H9 (cell line): ENCODE data around the gene NOX5. TPM values are rescaled to one million over a fixed set of nuclear protein-coding genes. Genes with fewer than 3 reads are reported as not detected.

ENCODE experiments used
- DNase-seq: peaks from one replicate; pipeline ENCODE4 v3.0.0-alpha.2; 2017
- H2AFZ ChIP-seq: one replicate; pipeline ENCODE4 v1.6.1; 2013; ENCODE audit warnings: mild to moderate bottlenecking, low read length, control low read depth, moderate library complexity
- H2AK5ac ChIP-seq: 2 replicates; pipeline ENCODE4 v1.6.1; 2013; ENCODE audit warnings: low read length, control low read depth, mixed read lengths; ENCODE audit not compliant: insufficient read length
- H2BK120ac ChIP-seq: one replicate; pipeline ENCODE4 v1.6.1; 2013; ENCODE audit warnings: low read depth, mild to moderate bottlenecking, low read length, control low read depth, inconsistent platforms; ENCODE audit not compliant: poor library complexity, severe bottlenecking
- H2BK12ac ChIP-seq: 2 replicates; pipeline ENCODE4 v1.6.1; 2013; ENCODE audit warnings: low read length, control low read depth, mixed read lengths, low read depth; ENCODE audit not compliant: insufficient read length
- H2BK15ac ChIP-seq: 2 replicates; pipeline ENCODE4 v1.6.1; 2013; ENCODE audit warnings: low read depth, low read length, control low read depth
- H2BK20ac ChIP-seq: one replicate; pipeline ENCODE4 v1.6.1; 2013; ENCODE audit warnings: low read depth, mild to moderate bottlenecking, low read length, control low read depth, inconsistent platforms; ENCODE audit not compliant: poor library complexity, severe bottlenecking
- H2BK5ac ChIP-seq: 2 replicates; pipeline ENCODE4 v1.6.1; 2013; ENCODE audit warnings: low read length, control low read depth, mixed read lengths; ENCODE audit not compliant: insufficient read length
- H3K14ac ChIP-seq: 2 replicates; pipeline ENCODE4 v1.6.1; 2013; ENCODE audit warnings: low read length, control low read depth; ENCODE audit not compliant: insufficient read depth
- H3K18ac ChIP-seq: 2 replicates; pipeline ENCODE4 v1.6.1; 2013; ENCODE audit warnings: low read depth, mild to moderate bottlenecking, mixed read lengths, low read length, control low read depth; ENCODE audit not compliant: insufficient read length
- H3K23ac ChIP-seq: 2 replicates; pipeline ENCODE4 v1.6.1; 2013; ENCODE audit warnings: low read length, control low read depth, mixed read lengths, low read depth; ENCODE audit not compliant: insufficient read length
- H3K23me2 ChIP-seq: 2 replicates; pipeline ENCODE4 v1.6.1; 2013; ENCODE audit warnings: low read depth, mild to moderate bottlenecking, mixed read lengths, low read length, control low read depth; ENCODE audit not compliant: insufficient read length, poor library complexity, severe bottlenecking
- H3K27ac ChIP-seq: 2 replicates; pipeline ENCODE4 v1.5.1; 2013; ENCODE audit warnings: low read length, control low read depth, mixed read lengths, low read depth; ENCODE audit not compliant: insufficient read length
- H3K27me3 ChIP-seq: 2 replicates; pipeline ENCODE4 v1.6.1; 2013; ENCODE audit warnings: low read length, control low read depth, inconsistent platforms; ENCODE audit not compliant: insufficient read depth
- H3K4ac ChIP-seq: 2 replicates; pipeline ENCODE4 v1.6.1; 2013; ENCODE audit warnings: low read depth, mild to moderate bottlenecking, control low read depth, inconsistent platforms, low read length, moderate library complexity
- H3K4me1 ChIP-seq: 2 replicates; pipeline ENCODE4 v1.6.1; 2013; ENCODE audit warnings: low read length, control low read depth, inconsistent platforms; ENCODE audit not compliant: insufficient read depth
- H3K4me2 ChIP-seq: 2 replicates; pipeline ENCODE4 v1.6.1; 2013; ENCODE audit warnings: low read length, control low read depth, mixed read lengths; ENCODE audit not compliant: insufficient read length, insufficient read depth
- H3K56ac ChIP-seq: 2 replicates; pipeline ENCODE4 v1.6.1; 2013; ENCODE audit warnings: low read depth, mild to moderate bottlenecking, mixed read lengths, low read length, control low read depth; ENCODE audit not compliant: insufficient read length
- H3K79me1 ChIP-seq: 2 replicates; pipeline ENCODE4 v1.6.1; 2013; ENCODE audit warnings: low read depth, mild to moderate bottlenecking, moderate library complexity, low read length, control low read depth, inconsistent platforms; ENCODE audit not compliant: insufficient read depth, poor library complexity, severe bottlenecking
- H3K79me2 ChIP-seq: 2 replicates; pipeline ENCODE4 v1.6.1; 2013; ENCODE audit warnings: low read length, control low read depth, inconsistent platforms; ENCODE audit not compliant: insufficient read depth
- H3K9ac ChIP-seq: 2 replicates; pipeline ENCODE4 v1.6.1; 2013; ENCODE audit warnings: low read length, control low read depth, mixed read lengths; ENCODE audit not compliant: insufficient read length; ENCODE audit errors: extremely low read depth
- H3K9me3 ChIP-seq: one replicate; pipeline ENCODE4 v1.6.1; 2013; ENCODE audit warnings: low read depth, low read length, inconsistent platforms; ENCODE audit not compliant: control insufficient read depth
- H3T11ph ChIP-seq: one replicate; pipeline ENCODE4 v1.6.1; 2013; ENCODE audit warnings: mild to moderate bottlenecking, low read length, control low read depth, inconsistent platforms
- H4K20me1 ChIP-seq: one replicate; pipeline ENCODE4 v1.6.1; 2013; ENCODE audit not compliant: control insufficient read depth, insufficient read length, insufficient read depth
- H4K5ac ChIP-seq: 2 replicates; pipeline ENCODE4 v1.6.1; 2013; ENCODE audit warnings: low read depth, mild to moderate bottlenecking, mixed read lengths, low read length, control low read depth; ENCODE audit not compliant: insufficient read length
- H4K8ac ChIP-seq: replicated peaks from 2 replicates; pipeline ENCODE4 v1.6.1; 2013; ENCODE audit warnings: low read length, control low read depth, mixed read lengths, low read depth; ENCODE audit not compliant: insufficient read length
- H4K91ac ChIP-seq: 2 replicates; pipeline ENCODE4 v1.6.1; 2013; ENCODE audit warnings: low read depth, mild to moderate bottlenecking, moderate library complexity, mixed read lengths, low read length, control low read depth; ENCODE audit not compliant: insufficient read length
- H3K27ac Mint-ChIP-seq, 3 experiments: 2 replicates in 2 of 3; 3 replicates in 1 of 3; pipeline ENCODE4 v1.8.0; 2020 to 2021; ENCODE audit warnings: mixed read lengths in 3 of 3, mild to moderate bottlenecking in 1 of 3, moderate library complexity in 1 of 3
- H3K27me3 Mint-ChIP-seq: 2 replicates; pipeline ENCODE4 v1.8.0; 2021; ENCODE audit warnings: low read depth, mild to moderate bottlenecking, moderate library complexity, mixed read lengths
- H3K36me3 Mint-ChIP-seq, 3 experiments: 2 replicates in 2 of 3; 3 replicates in 1 of 3; pipeline ENCODE4 v1.8.0; 2020 to 2021; ENCODE audit warnings: low read depth in 3 of 3, mixed read lengths in 3 of 3; ENCODE audit not compliant: insufficient read depth in 1 of 3
- H3K4me1 Mint-ChIP-seq, 2 experiments: 2 replicates each; pipeline ENCODE4 v1.8.0; 2020; ENCODE audit warnings: mixed read lengths in 2 of 2
- H3K4me3 Mint-ChIP-seq, 2 experiments: 2 replicates in 1 of 2; 3 replicates in 1 of 2; pipeline ENCODE4 v1.8.0; 2020 to 2021; ENCODE audit warnings: mild to moderate bottlenecking in 2 of 2, mixed read lengths in 2 of 2, moderate library complexity in 1 of 2
- H3K9me3 Mint-ChIP-seq, 2 experiments: 2 replicates in 1 of 2; 3 replicates in 1 of 2; pipeline ENCODE4 v1.8.0; 2020; ENCODE audit warnings: mild to moderate bottlenecking in 2 of 2, mixed read lengths in 2 of 2, moderate library complexity in 1 of 2
- CTCF ChIP-seq: fragments of 200-600 bp; sonication (generic); conservative IDR thresholded peaks from 3 replicates; pipeline ENCODE4 v1.8.0; 2021; ENCODE audit warnings: antibody characterized with exemption, mild to moderate bottlenecking
- WGBS: extraction: QIAGEN DNeasy Blood & Tissue Kit; methylation state at CpG from one replicate; pipeline ENCODE4 v1.1.7; 2013; ENCODE audit warnings: missing lambda C conversion rate, low lambda C conversion rate, mixed read lengths; ENCODE audit not compliant: insufficient read length; ENCODE audit errors: extremely low coverage; 5-methylcytosine and 5-hydroxymethylcytosine counted together
- total RNA-seq: library from RNA; stranded (reverse); gene quantifications from 2 replicates; pipeline ENCODE4 v1.2.1, GENCODE V29; 2021

The NOX5 gene
- total RNA-seq, 1 experiment from 2014 or later, result 0.04 TPM

- WGBS, result no CpG with 5 or more reads among the region's 3 CpGs
- H4K5ac ChIP-seq, result no peak overlapping the region
- H3K4me2 ChIP-seq, result no peak overlapping the region
- H3K9me3 ChIP-seq, result no peaks in the 10 kb centered on the region
- no peak overlapping the region for H2BK120ac ChIP-seq
- H2BK15ac ChIP-seq, result no peak overlapping the region
- H3K36me3 Mint-ChIP-seq, result no peaks in the 10 kb centered on the region
- no peaks in the 10 kb centered on the region for H3K79me1 ChIP-seq
- TF ChIP-seq CTCF, result no peak
- no peak overlapping the region for H3K27ac ChIP-seq
- H4K91ac ChIP-seq, result no peak overlapping the region
- no peak overlapping the region for H3K23ac ChIP-seq
- H3K27me3 ChIP-seq, result no peaks in the 10 kb centered on the region
- no peak overlapping the region for H2BK20ac ChIP-seq
- no peak overlapping the region for H3K56ac ChIP-seq
- no peak overlapping the region for H2AK5ac ChIP-seq
- H4K20me1 ChIP-seq, result no peaks in the 10 kb centered on the region
- no peaks in the 10 kb centered on the region for H3K9me3 Mint-ChIP-seq
- H3K4me3 Mint-ChIP-seq, result no peak overlapping the region
- no peak overlapping the region for H4K8ac ChIP-seq
- no peak overlapping the region for H2AFZ ChIP-seq
- no peak overlapping the region for H3K4ac ChIP-seq
- H3K23me2 ChIP-seq, result no peaks in the 10 kb centered on the region
- peak overlapping the region; percentile 85 for H2BK12ac ChIP-seq
- H3K18ac ChIP-seq, result no peak overlapping the region
- no peak overlapping the region for H3K27ac Mint-ChIP-seq
- no peak overlapping the region for H2BK5ac ChIP-seq
- no peak overlapping the region for H3K9ac ChIP-seq
- H3K14ac ChIP-seq, result no peak overlapping the region
- peaks cover 59 to 64% of the 10 kb centered on the region in 2 experiments for H3K4me1 Mint-ChIP-seq
- peaks cover 33% of the 10 kb centered on the region for H3K27me3 Mint-ChIP-seq
- H3K4me1 ChIP-seq, result peaks cover 24% of the 10 kb centered on the region
- no peak for DNase-seq
- H3K79me2 ChIP-seq, result no peaks in the 10 kb centered on the region
- H3T11ph ChIP-seq, result no peak overlapping the region
Observed at GRCh38 chr15:69082021-69082502, 67.6 kb downstream of the NOX5 start.
